BLaER1 (cell line): ENCODE results near the gene MFSD11.
"Not testable (repeated sequence)": the region's sequence is repeated elsewhere in the genome, so short reads cannot be mapped to it uniquely, and the experiment has no call there.

Experiments
- H3K27ac ChIP-seq: shearing (Covaris generic); formaldehyde crosslinking; 2 replicates; pipeline ENCODE4 v1.8.1; 2022
- H3K27me3 ChIP-seq: shearing (Covaris generic); formaldehyde crosslinking; 2 replicates; pipeline ENCODE4 v1.8.1; 2022
- H3K36me3 ChIP-seq: shearing (Covaris generic); formaldehyde crosslinking; 2 replicates; pipeline ENCODE4 v1.8.1; 2022
- H3K4me1 ChIP-seq: shearing (Covaris generic); formaldehyde crosslinking; 2 replicates; pipeline ENCODE4 v1.8.1; 2022
- H3K4me2 ChIP-seq: shearing (Covaris generic); formaldehyde crosslinking; 2 replicates; pipeline ENCODE4 v1.8.1; 2022
- H3K4me3 ChIP-seq: shearing (Covaris generic); formaldehyde crosslinking; 2 replicates; pipeline ENCODE4 v1.8.1; 2022
- H3K9ac ChIP-seq: shearing (Covaris generic); formaldehyde crosslinking; 2 replicates; pipeline ENCODE4 v1.8.1; 2022
- H3K9me3 ChIP-seq: shearing (Covaris generic); formaldehyde crosslinking; 2 replicates; pipeline ENCODE4 v1.8.1; 2022
- H4K20me1 ChIP-seq: shearing (Covaris generic); formaldehyde crosslinking; 2 replicates; pipeline ENCODE4 v1.8.1; 2022
- Cebpa-rat ChIP-seq: shearing (Covaris generic); IDR thresholded peaks from 2 replicates; pipeline ENCODE4 v1.8.1; 2022

Gene MFSD11

GRCh38 chr17:76742958-76743357, 5.0 kb downstream of the MFSD11 start:
- no peak overlapping the region for H3K27ac ChIP-seq
- no peak for TF ChIP-seq Cebpa-rat
- peaks cover 15% of the 10 kb centered on the region for H3K9me3 ChIP-seq
- no peaks in the 10 kb centered on the region for H4K20me1 ChIP-seq
- peaks cover 36% of the 10 kb centered on the region for H3K4me1 ChIP-seq
- no peak overlapping the region for H3K9ac ChIP-seq
- H3K4me2 ChIP-seq: no peak overlapping the region
- H3K4me3 ChIP-seq: no peak overlapping the region
- no peaks in the 10 kb centered on the region for H3K27me3 ChIP-seq
- peaks cover 57% of the 10 kb centered on the region for H3K36me3 ChIP-seq

GRCh38 chr17:76744747-76745146, 6.8 kb downstream of the MFSD11 start:
- peaks cover 34% of the 10 kb centered on the region for H3K4me1 ChIP-seq
- peaks cover 57% of the 10 kb centered on the region for H3K36me3 ChIP-seq
- H3K27me3 ChIP-seq: no peaks in the 10 kb centered on the region
- no peak overlapping the region for H3K4me2 ChIP-seq
- no peak overlapping the region for H3K27ac ChIP-seq
- no peaks in the 10 kb centered on the region for H4K20me1 ChIP-seq
- no peak overlapping the region for H3K9ac ChIP-seq
- no peak overlapping the region for H3K4me3 ChIP-seq
- TF ChIP-seq Cebpa-rat: no peak
- H3K9me3 ChIP-seq: peaks cover 15% of the 10 kb centered on the region

- H3K4me2 ChIP-seq: not testable (repeated sequence)
- H3K36me3 ChIP-seq: peaks cover 57% of the 10 kb centered on the region
Observed at GRCh38 chr17:76745785-76746184, 7.9 kb downstream of the MFSD11 start.

GRCh38 chr17:76747716-76748363, 9.9 kb downstream of the MFSD11 start:
- Histone ChIP-seq H3K4me1 (peaks cover 26% of the 10 kb centered on the region), H3K9ac (peak overlapping the region; percentile 73), H3K4me2 (peak overlapping the region; percentile 84), H3K27me3 (no peaks in the 10 kb centered on the region), H3K4me3 (peak overlapping the region; percentile 37; the same call in 1 of the 2 replicates), H3K27ac (peak overlapping the region; percentile 84), H4K20me1 (no peaks in the 10 kb centered on the region), H3K36me3 (peaks cover 45% of the 10 kb centered on the region), H3K9me3 (peaks cover 15% of the 10 kb centered on the region)
- TF ChIP-seq Cebpa-rat: no peak

More at GRCh38 chr17:76745785-76746184, 7.9 kb downstream of the MFSD11 start:
- H3K27ac ChIP-seq, H3K4me3 ChIP-seq, H3K9ac ChIP-seq, H4K20me1 ChIP-seq, H3K27me3 ChIP-seq: not testable (repeated sequence)
- Histone ChIP-seq H3K9me3 (peaks cover 15% of the 10 kb centered on the region), H3K4me1 (peaks cover 26% of the 10 kb centered on the region)

- no peaks in the 10 kb centered on the region for H4K20me1 ChIP-seq
- no peaks in the 10 kb centered on the region for H3K27me3 ChIP-seq
- H3K4me1 ChIP-seq: peaks cover 33% of the 10 kb centered on the region
- peak overlapping the region; percentile 84 for H3K27ac ChIP-seq
- no peak overlapping the region for H3K9ac ChIP-seq
- no peak overlapping the region for H3K4me3 ChIP-seq
- H3K9me3 ChIP-seq: peaks cover 15% of the 10 kb centered on the region
- H3K4me2 ChIP-seq: peak overlapping the region; percentile 84
- H3K36me3 ChIP-seq: peaks cover 37% of the 10 kb centered on the region
- TF ChIP-seq Cebpa-rat: no peak
Observed at GRCh38 chr17:76748657-76749056, 10.7 kb downstream of the MFSD11 start.

GRCh38 chr17:76751416-76751993, 13.6 kb downstream of the MFSD11 start:
- H3K4me2 ChIP-seq: no peak overlapping the region
- no peak overlapping the region for H3K27ac ChIP-seq
- peaks cover 6% of the 10 kb centered on the region for H3K9me3 ChIP-seq
- H3K36me3 ChIP-seq: peaks cover 31% of the 10 kb centered on the region
- H3K4me3 ChIP-seq: no peak overlapping the region
- no peaks in the 10 kb centered on the region for H3K27me3 ChIP-seq
- TF ChIP-seq Cebpa-rat: no peak
- H3K9ac ChIP-seq: no peak overlapping the region
- peaks cover 35% of the 10 kb centered on the region for H3K4me1 ChIP-seq
- no peaks in the 10 kb centered on the region for H4K20me1 ChIP-seq

GRCh38 chr17:76752006-76752405, 14.1 kb downstream of the MFSD11 start:
- Histone ChIP-seq H3K9me3 (peaks cover 1% of the 10 kb centered on the region; the same call in 1 of the 2 replicates), H4K20me1 (no peaks in the 10 kb centered on the region), H3K27ac (no peak overlapping the region), H3K27me3 (no peaks in the 10 kb centered on the region), H3K36me3 (peaks cover 33% of the 10 kb centered on the region), H3K4me1 (peaks cover 31% of the 10 kb centered on the region), H3K4me2 (no peak overlapping the region), H3K4me3 (no peak overlapping the region), H3K9ac (no peak overlapping the region)
- TF ChIP-seq Cebpa-rat: no peak

- H3K27ac ChIP-seq: 0 out of 2 replicates have a peak overlapping the region, but pooled peaks have one; percentile 33
- no peak for TF ChIP-seq Cebpa-rat
Observed at GRCh38 chr17:76753061-76753961, 15.4 kb downstream of the MFSD11 start.

GRCh38 chr17:76755285-76755684, 17.4 kb downstream of the MFSD11 start:
- no peak overlapping the region for H3K27ac ChIP-seq
- no peak for TF ChIP-seq Cebpa-rat
- H3K4me2 ChIP-seq: no peak overlapping the region
- no peak overlapping the region for H3K4me3 ChIP-seq
- no peak overlapping the region for H3K9ac ChIP-seq
- peaks cover 9% of the 10 kb centered on the region for H3K4me1 ChIP-seq
- no peaks in the 10 kb centered on the region for H4K20me1 ChIP-seq
- H3K36me3 ChIP-seq: peaks cover 56% of the 10 kb centered on the region
- H3K9me3 ChIP-seq: peaks cover 4% of the 10 kb centered on the region; the same call in 1 of the 2 replicates
- H3K27me3 ChIP-seq: no peaks in the 10 kb centered on the region

More at GRCh38 chr17:76753061-76753961, 15.4 kb downstream of the MFSD11 start:
- Histone ChIP-seq H3K4me2 (peak overlapping the region; percentile 57), H3K27me3 (no peaks in the 10 kb centered on the region), H3K9me3 (no peaks in the 10 kb centered on the region), H3K4me1 (peaks cover 18% of the 10 kb centered on the region), H3K4me3 (no peak overlapping the region), H4K20me1 (no peaks in the 10 kb centered on the region), H3K36me3 (peaks cover 40% of the 10 kb centered on the region), H3K9ac (peak overlapping the region; percentile 23; the same call in 1 of the 2 replicates)
